Transverse colon (tissue), 4 donors: ENCODE data around the gene HSDL1.

Experiments used
- CTCF ChIP-seq, 5 experiments: fragments of 200-600 bp in 3 of 5; fragments of 450-650 bp in 2 of 5; sonication (generic) in 3 of 5; IDR thresholded peaks; 1 replicate in 2 of 5; 2 replicates in 3 of 5; pipeline ENCODE4 v1.5.1; 2016 to 2017; ENCODE audit warnings: antibody characterized with exemption in 5 of 5, inconsistent platforms in 3 of 5, mild to moderate bottlenecking in 2 of 5, moderate library complexity in 1 of 5
- EP300 ChIP-seq: sonication (generic); formaldehyde crosslinking; IDR thresholded peaks from one replicate; pipeline ENCODE4 v1.6.1; 2017; ENCODE audit warnings: antibody characterized with exemption, low read depth
- POLR2A ChIP-seq: fragments of 450-650 bp; IDR thresholded peaks from one replicate; pipeline ENCODE4 v1.6.1; 2016; ENCODE audit warnings: antibody characterized with exemption, mild to moderate bottlenecking, moderate library complexity
- POLR2AphosphoS5 ChIP-seq, 3 donors: sonication (generic); formaldehyde crosslinking; IDR thresholded peaks; one replicate each; pipeline ENCODE4 v1.6.1; 2016; ENCODE audit warnings: antibody characterized with exemption in 3 of 3

- no peak for TF ChIP-seq CTCF (IDR thresholded peaks at IDR 0.05)
- TF ChIP-seq POLR2AphosphoS5 (IDR thresholded peaks at IDR 0.05) = no peak
- no peak for TF ChIP-seq POLR2A
- TF ChIP-seq EP300 = no peak
Observed at GRCh38 chr16:84181144-84181915, 36.4 kb upstream of the HSDL1 start.
